Thymus (tissue), 11 donors: Measurements from ENCODE around the gene UBE2I. TPM values are rescaled to one million over a fixed set of nuclear protein-coding genes. Genes with fewer than 3 reads are reported as not detected.
A peak's percentile ranks its signal among the peaks of the same experiment; 100 is the strongest.
"Not testable (repeated sequence)": the region's sequence is repeated elsewhere in the genome, so short reads cannot be mapped to it uniquely, and the experiment has no call there.

Source experiments
- DNase-seq, 9 donors: peaks; one replicate each; pipeline ENCODE4 v3.0.0-alpha.2; 2013; ENCODE audit warnings: low spot score in 9 of 9, low read depth in 6 of 9, missing footprints in 1 of 9
- H3K27ac ChIP-seq, 2 donors: one replicate each; pipeline ENCODE4 v1.5.1; 2013; ENCODE audit warnings: control low read depth in 1 of 2, low read depth in 1 of 2, low read length in 1 of 2, mild to moderate bottlenecking in 1 of 2, moderate library complexity in 1 of 2
- H3K27me3 ChIP-seq, 2 donors: one replicate each; pipeline ENCODE4 v1.5.1; 2013; ENCODE audit warnings: low read length in 1 of 2; ENCODE audit not compliant: control insufficient read depth in 2 of 2, insufficient read depth in 1 of 2
- H3K36me3 ChIP-seq, 2 donors: one replicate each; pipeline ENCODE4 v1.5.1; 2013; ENCODE audit warnings: low read length in 1 of 2, mild to moderate bottlenecking in 1 of 2, moderate library complexity in 1 of 2; ENCODE audit not compliant: control insufficient read depth in 2 of 2, insufficient read depth in 2 of 2
- H3K4me1 ChIP-seq, 2 donors: one replicate each; pipeline ENCODE4 v1.5.1; 2013; ENCODE audit warnings: low read length in 2 of 2; ENCODE audit not compliant: control insufficient read depth in 2 of 2, insufficient read depth in 2 of 2
- H3K4me3 ChIP-seq, 2 donors: one replicate each; pipeline ENCODE4 v1.5.1; 2013; ENCODE audit warnings: low read length in 2 of 2, control low read depth in 1 of 2, mild to moderate bottlenecking in 1 of 2
- H3K9me3 ChIP-seq, 2 donors: one replicate each; pipeline ENCODE4 v1.5.1; 2013; ENCODE audit warnings: low read length in 1 of 2, mild to moderate bottlenecking in 1 of 2; ENCODE audit not compliant: control insufficient read depth in 2 of 2, insufficient read depth in 1 of 2
- WGBS: extraction: QIAGEN DNeasy Blood & Tissue Kit; methylation state at CpG from one replicate; pipeline ENCODE4 v1.1.7; 2013; 5-methylcytosine and 5-hydroxymethylcytosine counted together
- polyA plus RNA-seq: library from polyadenylated mRNA; stranded (reverse); fragments of 200-250 nt; gene quantifications from one replicate; pipeline ENCODE4 v1.2.3, GENCODE V29; 2013
- total RNA-seq: library from RNA; stranded (reverse); fragments of 120-200 nt; gene quantifications from one replicate; pipeline ENCODE4 v1.2.4, GENCODE V29; 2013
- donor health status: healthy.

Gene UBE2I
- total and polyA plus RNA-seq, 2 donors = 58.5 to 105 TPM

DNA sequence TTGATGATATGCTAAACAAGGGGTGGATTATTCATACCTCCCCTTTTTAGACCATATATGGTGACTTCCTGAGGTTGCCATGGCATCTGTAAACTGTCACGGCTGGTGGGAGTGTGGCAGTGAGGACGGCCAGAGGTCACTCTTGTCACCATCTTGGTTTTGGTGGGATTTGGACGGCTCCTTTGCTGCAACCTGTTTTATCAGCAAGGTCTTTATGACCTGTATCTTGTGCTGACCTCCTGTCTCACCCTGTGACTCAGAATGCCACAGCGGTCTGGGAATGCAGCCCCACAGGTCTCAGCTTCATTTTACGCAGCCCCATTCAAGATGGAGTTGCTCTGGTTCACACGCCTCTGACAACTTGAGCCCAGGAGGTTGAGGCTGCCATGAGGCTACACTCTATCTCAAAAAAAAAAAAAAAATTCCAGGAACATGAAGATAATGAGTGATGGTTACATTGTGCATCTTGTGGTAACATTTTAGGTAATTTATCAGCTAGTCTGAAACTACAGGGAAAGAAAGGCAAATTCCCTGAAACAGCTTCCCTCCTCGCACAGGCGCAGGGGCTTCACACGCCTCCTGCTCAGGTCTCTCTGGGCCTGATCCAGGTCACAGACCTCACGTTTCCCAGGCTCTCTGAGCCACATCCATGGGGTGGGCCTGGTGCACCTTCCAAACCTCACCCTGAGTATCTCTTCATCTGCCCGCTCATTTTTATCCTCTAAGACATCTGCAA is 15.3 kb upstream of the UBE2I start:
- DNase-seq = no peak
- WGBS = 88% methylated on average over 11 of the region's 11 CpGs
- H3K4me1 ChIP-seq = peaks cover 0 to 9% of the 10 kb centered on the region in 2 donors
- peaks cover 0 to 6% of the 10 kb centered on the region in 2 donors for H3K9me3 ChIP-seq
- H3K27me3 ChIP-seq = peaks cover 17 to 61% of the 10 kb centered on the region in 2 donors
- H3K27ac ChIP-seq = no peak overlapping the region
- H3K36me3 ChIP-seq = no peaks in the 10 kb centered on the region
- H3K4me3 ChIP-seq = no peak overlapping the region

GRCh38 chr16:1295465-1295864 is 14.0 kb upstream of the UBE2I start:
- Histone ChIP-seq H3K27me3 (peaks cover 11 to 58% of the 10 kb centered on the region in 2 donors), H3K4me3 (no peak overlapping the region), H3K27ac (no peak overlapping the region), H3K4me1 (peaks cover 0 to 11% of the 10 kb centered on the region in 2 donors), H3K9me3 (no peaks in the 10 kb centered on the region), H3K36me3 (no peaks in the 10 kb centered on the region)
- 86% methylated on average over 5 of the region's 5 CpGs for WGBS
- DNase-seq = no peak

- WGBS = 92% methylated on average over 8 of the region's 8 CpGs
- H3K27ac ChIP-seq = not testable (repeated sequence)
- H3K4me1 ChIP-seq = peaks cover 0 to 18% of the 10 kb centered on the region in 2 donors
Observed at GRCh38 chr16:1296688-1297017, 12.8 kb upstream of the UBE2I start.

GRCh38 chr16:1297018-1297696 is 12.3 kb upstream of the UBE2I start:
- Histone ChIP-seq H3K36me3 (no peaks in the 10 kb centered on the region), H3K9me3 (no peaks in the 10 kb centered on the region), H3K27me3 (peaks cover 0 to 54% of the 10 kb centered on the region in 2 donors), H3K4me1 (peaks cover 0 to 18% of the 10 kb centered on the region in 2 donors), H3K27ac (no peak overlapping the region), H3K4me3 (no peak overlapping the region)
- DNase-seq = no peak
- WGBS = 60% methylated on average over 6 of the region's 6 CpGs

More at GRCh38 chr16:1296688-1297017, 12.8 kb upstream of the UBE2I start:
- not testable (repeated sequence) for DNase-seq, H3K4me3 ChIP-seq, H3K9me3 ChIP-seq, H3K36me3 ChIP-seq
- peaks cover 0 to 58% of the 10 kb centered on the region in 2 donors for H3K27me3 ChIP-seq

GRCh38 chr16:1298406-1298805 is 11.0 kb upstream of the UBE2I start:
- no peaks in the 10 kb centered on the region for H3K9me3 ChIP-seq
- H3K4me3 ChIP-seq = no peak overlapping the region
- H3K36me3 ChIP-seq = no peaks in the 10 kb centered on the region
- peaks cover 0 to 45% of the 10 kb centered on the region in 2 donors for H3K27me3 ChIP-seq
- DNase-seq = no peak
- 97% methylated on average over 14 of the region's 14 CpGs for WGBS
- H3K4me1 ChIP-seq = peaks cover 0 to 18% of the 10 kb centered on the region in 2 donors
- H3K27ac ChIP-seq = no peak overlapping the region

DNA sequence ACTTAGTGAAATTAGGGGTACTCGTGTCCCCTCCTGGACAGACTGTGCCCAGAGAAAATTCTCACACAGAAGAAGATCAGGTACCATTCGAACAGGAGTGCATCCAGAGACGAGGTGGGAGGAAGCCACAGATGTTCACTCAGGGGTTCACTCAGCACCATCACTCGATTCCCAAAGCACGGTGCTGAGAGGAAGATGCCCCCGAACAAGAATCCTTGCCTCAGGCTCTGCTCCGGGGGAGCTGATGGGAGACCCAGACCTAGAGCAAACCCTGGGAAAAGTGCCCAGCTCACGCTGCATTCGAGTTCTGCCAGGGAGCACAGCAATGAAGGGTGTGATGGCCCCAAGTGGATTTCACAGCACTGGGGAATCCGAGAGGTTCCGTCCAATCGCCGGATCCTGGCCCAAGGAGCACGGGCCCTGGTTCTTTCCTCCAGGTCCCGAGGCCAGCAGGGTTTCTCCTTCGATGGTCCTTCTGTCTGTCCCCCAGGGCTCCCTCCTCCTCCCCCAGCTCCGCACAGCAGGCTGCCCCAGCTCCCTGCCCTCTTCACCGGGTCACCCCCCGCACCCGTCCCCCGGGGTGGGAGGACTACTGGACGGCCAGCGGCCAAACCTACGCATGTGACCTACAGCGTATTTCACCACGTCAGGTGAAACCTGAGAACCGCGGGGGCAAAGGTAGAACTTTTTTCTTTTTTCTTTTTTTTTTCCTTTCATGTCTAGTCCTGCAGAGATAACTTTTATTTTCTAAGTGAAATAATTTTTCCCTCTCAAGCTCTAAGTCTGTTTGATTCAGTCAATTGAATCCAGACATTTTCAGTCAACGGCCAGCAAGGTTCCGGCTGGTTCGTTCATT is 10.2 kb upstream of the UBE2I start:
- no peak for DNase-seq
- no peaks in the 10 kb centered on the region for H3K9me3 ChIP-seq
- peaks cover 0 to 37% of the 10 kb centered on the region in 2 donors for H3K27me3 ChIP-seq
- H3K4me3 ChIP-seq = no peak overlapping the region
- no peaks in the 10 kb centered on the region for H3K36me3 ChIP-seq
- 92% methylated on average over 31 of the region's 31 CpGs for WGBS
- H3K4me1 ChIP-seq = peaks cover 0 to 27% of the 10 kb centered on the region in 2 donors
- H3K27ac ChIP-seq = no peak overlapping the region

- Histone ChIP-seq H3K27me3 (peaks cover 0 to 33% of the 10 kb centered on the region in 2 donors), H3K4me1 (peaks cover 0 to 31% of the 10 kb centered on the region in 2 donors), H3K36me3 (no peaks in the 10 kb centered on the region), H3K9me3 (no peaks in the 10 kb centered on the region), H3K27ac (no peak overlapping the region), H3K4me3 (no peak overlapping the region)
- no peak for DNase-seq
- WGBS = 87% methylated on average over 12 of the region's 12 CpGs
Observed at GRCh38 chr16:1299868-1300203, 9.6 kb upstream of the UBE2I start.

- peaks cover 0 to 28% of the 10 kb centered on the region in 2 donors for H3K27me3 ChIP-seq
- H3K9me3 ChIP-seq = no peaks in the 10 kb centered on the region
- 22% methylated on average over 42 of the region's 42 CpGs for WGBS
- H3K4me3 ChIP-seq = no peak overlapping the region
- peak in 3 of 9 donors; percentile 60 to 66 (median 62) for DNase-seq
- no peak overlapping the region for H3K27ac ChIP-seq
- H3K36me3 ChIP-seq = no peaks in the 10 kb centered on the region
- H3K4me1 ChIP-seq = peaks cover 2 to 41% of the 10 kb centered on the region in 2 donors
Observed at GRCh38 chr16:1300664-1301476, 8.6 kb upstream of the UBE2I start.
